Stimulated activated CD4-positive, alpha-beta T cell treated with anti-CD3 and anti-CD28 coated beads, Interleukin-2, amount 100 ng/mL, for 24 hours (primary cell): ENCODE data around the gene CEACAM16.
"Not testable (repeated sequence)": the region's sequence is repeated elsewhere in the genome, so short reads cannot be mapped to it uniquely, and the experiment has no call there.

ENCODE experiments used
- DNase-seq, 2 donors: peaks; one replicate each; pipeline ENCODE4 v3.0.0-alpha.2; 2020

Gene CEACAM16, protein sequence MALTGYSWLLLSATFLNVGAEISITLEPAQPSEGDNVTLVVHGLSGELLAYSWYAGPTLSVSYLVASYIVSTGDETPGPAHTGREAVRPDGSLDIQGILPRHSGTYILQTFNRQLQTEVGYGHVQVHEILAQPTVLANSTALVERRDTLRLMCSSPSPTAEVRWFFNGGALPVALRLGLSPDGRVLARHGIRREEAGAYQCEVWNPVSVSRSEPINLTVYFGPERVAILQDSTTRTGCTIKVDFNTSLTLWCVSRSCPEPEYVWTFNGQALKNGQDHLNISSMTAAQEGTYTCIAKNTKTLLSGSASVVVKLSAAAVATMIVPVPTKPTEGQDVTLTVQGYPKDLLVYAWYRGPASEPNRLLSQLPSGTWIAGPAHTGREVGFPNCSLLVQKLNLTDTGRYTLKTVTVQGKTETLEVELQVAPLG

DNA sequence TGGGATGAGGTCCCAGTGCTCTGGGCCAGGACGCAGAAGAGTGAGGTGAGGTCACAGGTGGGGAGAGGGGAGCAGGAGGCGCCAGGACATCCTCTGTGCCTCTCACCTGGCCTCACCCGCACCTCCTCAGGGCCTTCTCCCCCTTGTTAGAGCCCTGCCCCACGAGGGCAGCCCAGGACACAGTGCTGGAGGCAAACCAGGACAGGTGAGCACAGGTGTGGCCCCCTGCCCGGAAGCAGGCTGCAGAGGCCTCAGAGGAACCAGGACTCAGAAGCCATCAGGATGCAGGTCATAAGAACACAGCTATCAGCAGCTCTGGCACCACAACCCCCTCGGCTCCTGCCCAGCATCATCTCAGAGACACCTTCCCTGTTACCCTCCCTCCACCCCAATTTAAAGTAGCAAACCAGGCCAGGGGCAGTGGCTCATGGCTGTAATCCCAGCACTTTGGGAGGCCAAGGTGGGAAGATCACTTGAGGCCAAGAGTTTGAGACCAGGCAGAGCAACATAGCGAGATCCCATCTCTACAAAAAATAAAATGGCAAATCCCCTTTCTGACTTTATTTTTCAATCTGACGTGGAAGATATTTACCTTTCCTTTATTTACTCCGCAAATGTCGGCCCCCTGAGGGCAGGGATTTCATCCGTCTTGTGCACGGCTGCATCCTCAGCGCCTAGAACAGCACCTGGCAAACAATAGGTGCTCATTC, at the start of gene CEACAM16:
TSS of gene CEACAM16 (plus strand) at position 660 of the 710 bp plus-strand sequence. CDS start 2,306 bp downstream, outside the sequence.
- no peak for DNase-seq

DNA sequence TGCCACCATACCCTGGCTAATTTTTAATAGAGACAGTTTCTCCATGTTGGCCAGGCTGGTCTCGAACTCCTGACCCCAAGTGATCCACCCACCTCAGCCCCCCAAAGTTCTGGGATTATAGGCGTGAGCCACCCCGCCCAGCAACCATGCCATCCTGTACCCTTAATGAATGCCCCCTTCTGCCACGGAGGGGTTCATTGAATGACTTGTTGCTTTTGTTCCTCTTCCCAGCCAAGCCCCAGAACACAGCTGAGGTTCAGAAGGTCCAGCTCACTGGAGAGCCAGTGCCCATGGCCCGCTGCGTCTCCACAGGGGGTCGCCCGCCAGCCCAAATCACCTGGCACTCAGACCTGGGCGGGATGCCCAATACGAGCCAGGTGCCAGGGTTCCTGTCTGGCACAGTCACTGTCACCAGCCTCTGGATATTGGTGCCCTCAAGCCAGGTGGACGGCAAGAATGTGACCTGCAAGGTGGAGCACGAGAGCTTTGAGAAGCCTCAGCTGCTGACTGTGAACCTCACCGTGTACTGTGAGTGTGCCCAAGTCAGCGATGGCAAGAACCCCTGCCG, 49.3 kb upstream of the CEACAM16 start:
- DNase-seq, result no peak

DNA sequence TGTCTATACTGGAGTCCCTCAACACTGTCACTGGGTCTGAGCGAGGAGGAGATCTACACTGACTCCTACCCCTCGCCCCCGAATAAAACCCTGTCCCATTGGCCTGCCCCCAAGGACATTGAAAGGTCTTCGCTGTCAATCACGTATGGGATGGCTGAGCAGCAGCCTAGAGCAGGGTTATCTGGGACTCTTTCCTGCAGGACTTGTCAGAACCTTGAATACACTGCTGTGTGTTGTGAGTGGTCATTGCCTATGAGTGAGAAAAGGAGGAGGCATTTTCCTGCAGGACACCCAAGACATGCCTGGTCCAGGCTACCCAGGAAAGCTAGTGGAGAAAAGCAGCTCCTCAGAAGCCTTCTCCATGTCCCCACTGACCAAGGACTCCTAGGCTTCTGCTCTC, 45.6 kb upstream of the CEACAM16 start:
- no peak for DNase-seq

DNA sequence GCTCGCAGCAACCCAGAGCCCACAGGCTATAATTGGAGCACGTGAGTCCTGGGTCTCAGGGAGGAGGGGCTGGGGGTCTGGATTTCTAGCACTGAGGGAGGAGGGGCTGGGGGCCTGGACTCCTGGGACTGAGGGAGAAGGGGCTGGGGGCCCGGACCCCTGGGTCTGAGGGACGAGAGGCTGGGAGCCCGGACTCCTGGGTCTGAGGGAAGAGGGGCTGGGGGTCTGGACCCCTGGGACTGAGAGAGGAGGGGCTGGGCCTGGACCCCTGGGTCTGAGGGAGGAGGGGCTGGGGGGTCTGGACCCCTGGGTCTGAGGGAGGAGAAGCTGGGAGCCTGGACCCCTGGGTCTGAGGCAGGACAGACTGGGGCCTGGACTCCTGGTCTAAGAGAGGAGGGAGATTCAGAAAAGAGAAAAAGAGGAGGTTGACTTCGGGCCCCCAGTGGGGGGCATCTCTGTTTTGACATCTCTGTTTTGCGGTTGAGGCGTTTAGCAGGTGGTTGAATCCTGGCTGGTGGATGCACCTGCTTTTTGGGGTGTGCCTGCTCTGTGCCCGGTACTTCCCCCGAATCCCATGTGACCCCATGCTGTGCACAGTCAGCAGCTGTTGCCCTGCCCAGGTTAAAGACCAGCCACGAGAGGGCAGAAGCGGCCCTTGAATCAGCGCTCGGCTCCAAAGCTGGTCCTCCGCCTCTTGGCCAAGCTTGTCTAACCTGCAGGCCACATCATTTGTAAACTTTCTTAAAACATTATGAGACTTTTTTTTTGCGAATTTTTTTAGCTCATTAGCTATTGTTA, 44.8 kb upstream of the CEACAM16 start:
- DNase-seq, result peak; percentile 70 to 77

DNA sequence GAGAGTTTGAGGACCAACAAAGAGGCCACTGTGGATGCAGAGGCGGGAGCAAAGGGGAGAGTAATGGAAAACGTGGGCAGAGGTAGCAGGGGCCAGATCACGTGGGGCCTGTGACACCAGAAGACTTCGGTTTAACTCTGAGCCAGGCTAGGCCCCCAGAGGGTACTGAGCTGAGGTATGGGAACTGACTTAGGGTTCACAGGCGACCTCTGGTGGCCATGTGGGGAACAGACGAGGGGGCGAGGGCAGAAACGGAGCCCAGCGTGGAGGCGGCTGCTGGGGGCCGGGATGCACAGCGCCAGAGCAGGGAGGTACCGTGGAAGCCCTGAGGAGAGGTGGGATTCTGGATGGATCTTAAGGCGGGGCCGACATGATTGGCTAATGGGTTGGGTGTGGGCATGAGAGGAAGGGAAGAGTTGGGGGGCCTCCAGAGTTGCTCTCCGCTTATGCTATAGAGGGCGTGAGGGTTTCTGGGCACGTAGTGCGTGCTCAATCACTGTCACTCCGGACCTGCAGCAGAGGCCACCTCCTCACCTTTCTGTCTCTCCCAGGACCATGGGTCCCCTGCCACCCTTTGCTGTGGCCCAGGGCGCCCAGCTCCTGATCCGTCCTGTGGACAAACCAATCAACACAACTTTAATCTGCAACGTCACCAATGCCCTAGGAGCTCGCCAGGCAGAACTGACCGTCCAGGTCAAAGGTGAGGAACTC, 41.6 kb upstream of the CEACAM16 start:
- peak; percentile 78 to 82 for DNase-seq

DNA sequence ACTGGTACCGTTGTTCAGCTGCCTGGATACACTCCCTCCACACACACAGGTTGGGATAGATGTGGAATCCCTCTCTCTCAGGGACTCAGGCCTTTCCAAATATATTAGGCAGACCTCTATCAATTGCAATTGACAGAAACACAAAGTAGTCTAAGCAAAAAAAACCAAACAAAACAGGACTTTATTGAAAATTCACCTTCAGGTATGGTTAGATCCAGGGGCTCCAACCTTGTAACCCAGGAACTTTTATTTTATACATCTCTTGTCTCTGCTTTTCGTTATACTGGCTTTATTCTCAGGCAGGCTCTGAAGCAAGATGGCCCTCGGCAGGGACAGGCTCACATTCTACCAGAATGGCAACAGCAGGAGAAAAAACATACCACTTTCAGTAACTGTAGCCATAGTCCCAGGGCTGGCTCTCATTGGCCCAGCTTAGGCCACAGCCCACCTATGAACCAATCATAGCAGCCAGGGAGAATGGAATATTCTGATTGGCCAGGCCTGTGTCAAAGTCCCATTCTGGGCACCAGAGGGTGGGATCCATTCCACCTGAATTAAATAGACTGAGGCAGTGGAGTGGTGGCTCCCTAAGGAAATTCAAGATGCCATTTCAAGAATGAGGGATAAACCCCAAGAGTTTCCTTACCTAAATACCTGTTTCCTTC, 40.8 kb upstream of the CEACAM16 start:
- no peak for DNase-seq

DNA sequence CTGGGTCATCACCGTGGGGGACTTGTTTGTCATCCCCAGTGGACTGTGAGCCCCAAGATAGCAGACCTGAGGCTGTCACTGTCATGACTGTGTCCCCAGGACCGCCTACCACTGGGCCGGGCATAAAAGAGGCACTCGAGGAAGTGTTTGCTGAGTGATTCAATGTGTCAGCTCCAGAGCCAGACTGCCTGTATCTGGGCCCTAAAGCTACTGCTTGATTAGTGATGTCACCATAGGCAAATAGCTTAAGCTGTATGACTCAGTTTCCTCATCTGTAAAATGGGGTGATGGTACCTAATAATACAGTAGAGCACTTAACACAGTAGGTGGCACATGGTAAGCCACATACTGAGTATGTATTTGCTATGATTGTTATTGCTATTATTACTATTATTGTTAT, 38.9 kb upstream of the CEACAM16 start:
- DNase-seq, result no peak

DNA sequence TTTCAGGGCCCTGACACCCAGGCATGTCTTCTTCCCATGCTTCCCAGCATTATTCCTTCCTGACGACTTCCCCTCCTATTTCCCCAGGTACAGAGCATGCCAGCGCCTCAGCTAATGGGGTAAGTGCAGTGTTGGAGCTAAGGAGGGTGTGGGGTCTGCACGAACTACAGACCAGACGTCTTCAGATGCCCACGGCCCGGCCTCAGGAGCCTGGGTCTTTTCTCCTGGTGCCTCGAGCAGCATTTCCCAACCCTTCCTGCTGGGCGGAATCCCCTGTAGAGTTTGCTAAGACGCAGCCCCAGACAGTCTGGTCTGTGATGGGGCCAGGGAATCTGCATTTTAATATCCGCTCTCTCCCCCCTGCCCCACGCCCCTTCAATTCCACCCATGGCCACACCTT, 37.7 kb upstream of the CEACAM16 start:
- no peak for DNase-seq

DNA sequence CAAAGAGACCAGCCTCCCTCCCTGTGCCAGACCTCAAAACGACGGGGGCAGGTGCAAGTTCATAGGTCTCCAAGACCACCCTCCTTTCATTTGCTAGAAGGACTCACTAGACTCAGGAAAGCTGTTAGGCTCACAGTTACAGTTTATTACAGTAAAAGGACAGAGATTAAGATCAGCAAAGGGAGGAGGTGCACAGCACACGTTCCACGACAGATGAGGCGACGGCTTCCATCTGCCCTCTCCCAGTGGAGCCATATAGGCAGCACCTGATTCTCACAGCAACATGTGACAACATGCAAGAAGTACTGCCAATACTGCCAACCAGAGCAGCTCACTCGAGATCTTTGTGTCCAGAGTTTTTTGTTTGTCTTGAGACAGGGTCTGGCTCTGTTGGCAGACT, 37.0 kb upstream of the CEACAM16 start:
- no peak for DNase-seq

DNA sequence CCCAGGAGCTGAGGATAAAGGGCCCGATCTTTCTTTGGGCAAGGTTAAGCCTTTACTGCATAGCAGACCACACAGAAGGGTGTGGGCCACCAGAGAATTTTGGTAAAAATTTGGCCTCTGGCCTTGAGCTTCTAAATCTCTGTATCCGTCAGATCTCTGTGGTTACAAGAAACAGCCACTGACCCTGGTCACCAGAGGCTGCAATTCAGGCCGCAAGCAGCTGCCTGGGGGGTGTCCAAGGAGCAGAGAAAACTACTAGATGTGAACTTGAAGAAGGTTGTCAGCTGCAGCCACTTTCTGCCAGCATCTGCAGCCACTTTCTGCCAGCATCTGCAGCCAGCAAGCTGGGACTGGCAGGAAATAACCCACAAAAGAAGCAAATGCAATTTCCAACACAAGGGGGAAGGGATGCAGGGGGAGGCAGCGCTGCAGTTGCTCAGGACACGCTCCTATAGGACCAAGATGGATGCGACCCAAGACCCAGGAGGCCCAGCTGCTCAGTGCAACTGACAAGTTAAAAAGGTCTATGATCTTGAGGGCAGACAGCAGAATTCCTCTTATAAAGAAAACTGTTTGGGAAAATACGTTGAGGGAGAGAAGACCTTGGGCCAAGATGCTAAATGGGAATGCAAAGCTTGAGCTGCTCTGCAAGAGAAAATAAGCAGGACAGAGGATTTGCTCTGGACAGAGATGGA, 36.1 kb upstream of the CEACAM16 start:
- DNase-seq, result no peak

DNA sequence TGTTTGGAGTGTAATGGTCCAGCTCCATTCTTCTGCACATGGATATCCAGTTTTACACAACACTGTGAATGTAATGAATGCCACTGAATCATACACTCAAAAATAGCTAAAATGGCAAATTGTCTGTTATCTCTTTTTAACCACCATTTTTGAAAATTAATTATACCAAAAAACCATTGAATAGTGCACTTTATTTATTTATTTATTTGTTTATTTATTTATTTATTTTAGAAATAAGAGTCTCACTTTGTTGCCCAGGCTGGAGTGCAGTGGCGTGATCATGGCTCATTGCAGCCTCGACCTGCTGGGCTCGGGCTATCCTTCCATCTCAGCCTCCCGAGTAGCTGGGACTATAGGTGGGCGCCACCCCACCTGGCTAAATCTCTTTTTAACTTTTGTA, 35.0 kb upstream of the CEACAM16 start:
- no peak for DNase-seq

DNA sequence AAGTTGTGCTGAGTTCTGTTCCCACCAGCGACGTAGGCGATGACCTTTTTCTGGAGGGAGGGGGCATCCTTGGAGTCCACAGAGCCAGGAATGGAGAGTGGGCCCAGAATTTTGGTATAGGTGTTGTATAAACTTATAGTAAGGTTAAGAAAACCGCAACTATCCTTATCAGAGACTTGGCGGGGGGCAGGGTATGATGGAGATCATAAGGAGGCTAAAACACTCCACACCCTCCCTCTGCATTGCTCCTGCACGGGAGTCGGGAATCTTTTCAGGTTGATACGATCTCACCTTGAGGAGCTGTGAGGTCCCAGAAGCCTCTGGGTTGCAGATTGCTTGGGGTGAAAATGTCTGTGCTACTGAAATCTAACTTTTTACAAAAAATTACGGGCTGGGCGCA, 34.0 kb upstream of the CEACAM16 start:
- DNase-seq, result no peak

DNA sequence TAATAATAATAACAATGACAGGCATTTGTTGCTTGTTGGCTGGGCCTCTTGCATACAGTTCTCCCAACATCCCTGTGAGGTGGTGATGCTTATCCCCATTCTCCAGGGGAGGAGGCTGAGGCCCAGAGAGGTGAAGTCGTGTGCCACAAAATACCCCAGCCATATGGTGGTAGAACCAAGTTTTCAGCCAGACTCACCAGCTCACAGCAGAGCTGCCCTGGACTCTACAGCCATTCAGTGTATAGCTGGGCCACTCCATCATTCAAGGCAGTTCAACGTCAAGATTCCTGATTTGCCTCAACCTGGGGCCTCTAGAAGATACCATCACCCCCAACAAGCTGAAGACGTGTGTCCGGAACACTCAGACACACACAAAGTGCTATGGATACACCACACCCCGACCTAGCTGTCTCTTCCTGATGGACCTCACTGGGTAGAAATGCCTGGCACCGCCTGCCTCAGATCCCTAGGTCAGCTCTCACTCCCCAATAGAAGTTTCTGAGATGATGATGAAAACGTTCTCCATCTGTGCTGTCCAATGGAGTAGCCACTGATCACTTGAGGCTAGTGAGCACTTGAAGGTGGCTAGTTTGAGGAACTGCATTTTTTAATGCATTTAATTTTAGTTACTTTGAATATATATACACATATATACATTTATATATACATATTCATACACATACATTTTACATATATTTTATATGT, 31.9 kb upstream of the CEACAM16 start:
- no peak for DNase-seq

DNA sequence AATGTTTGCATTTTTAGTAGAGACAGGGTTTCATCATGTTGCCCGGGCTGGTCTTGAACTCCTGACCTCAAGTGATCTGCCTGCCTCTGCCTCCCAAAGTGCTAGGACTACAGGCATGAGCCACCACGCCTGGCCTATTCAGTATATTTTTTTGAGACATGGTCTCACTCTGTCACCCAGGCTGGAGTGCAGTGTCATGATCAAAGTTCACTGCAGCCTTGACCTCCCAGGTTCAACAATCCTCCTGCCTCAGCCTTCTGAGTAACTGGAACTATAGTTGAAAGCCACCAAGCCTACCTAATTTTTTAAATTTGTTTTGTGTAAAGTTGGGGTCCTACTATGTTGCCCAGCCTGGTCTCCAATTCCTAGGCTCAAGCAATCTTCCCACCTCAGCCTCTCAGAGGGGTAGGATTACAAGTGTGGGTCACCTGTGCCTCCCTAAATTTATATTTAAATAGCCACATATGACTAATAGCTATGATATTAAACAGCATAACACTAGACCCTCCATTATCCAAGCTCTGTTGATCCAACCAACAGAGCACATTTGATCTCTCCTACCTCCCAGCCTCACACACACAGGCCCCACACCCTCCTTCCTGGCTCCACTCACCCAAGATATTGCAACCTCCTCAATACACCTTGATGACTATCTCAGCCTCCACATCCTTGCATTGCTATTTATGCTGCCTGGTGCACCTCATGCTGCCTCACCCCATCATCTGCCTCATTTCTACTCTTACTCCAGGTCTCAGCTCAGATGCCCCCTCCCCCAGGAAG, 29.8 kb upstream of the CEACAM16 start:
- DNase-seq, result no peak

DNA sequence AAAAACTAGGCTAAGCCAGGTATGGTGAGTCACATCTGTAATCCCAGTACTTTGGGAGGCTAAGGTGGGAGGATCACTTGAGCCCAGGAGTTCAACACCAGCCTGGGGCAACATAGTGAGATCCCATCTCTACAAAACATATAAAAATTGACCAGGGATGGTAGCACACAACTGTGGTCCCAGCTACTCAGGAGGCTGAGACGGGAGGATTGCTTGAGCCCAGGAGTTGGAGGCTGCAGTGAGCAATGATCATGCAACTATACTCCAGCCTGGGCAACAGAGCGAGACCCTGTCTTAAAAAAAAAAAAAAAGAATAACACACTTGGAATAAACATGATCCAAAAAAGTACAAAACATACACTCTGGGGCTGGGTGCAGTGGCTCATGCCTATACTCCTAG, 28.9 kb upstream of the CEACAM16 start:
- DNase-seq, result not testable (repeated sequence)

DNA sequence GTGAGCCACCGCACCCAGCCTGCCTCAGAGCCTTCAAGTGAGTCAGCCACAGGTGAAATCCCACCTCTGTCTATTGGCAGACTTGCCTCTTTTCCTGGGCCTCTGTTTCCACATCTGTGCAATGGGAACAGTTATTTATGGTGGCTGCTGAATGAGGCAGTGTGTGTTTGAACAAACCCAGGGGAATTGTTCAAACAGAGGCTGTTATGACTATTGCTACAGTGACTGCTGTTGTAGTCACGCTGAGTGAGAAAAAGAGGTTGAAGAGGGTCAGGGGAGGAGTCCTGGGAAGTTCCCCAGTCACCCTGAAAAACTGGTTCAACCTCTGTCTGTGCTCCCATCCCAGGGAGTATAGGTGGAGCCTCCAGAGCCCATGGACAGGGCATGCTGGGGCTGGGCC, 27.6 kb upstream of the CEACAM16 start, which contains the start of gene CEACAM19:
TSS of gene CEACAM19 (plus strand) at position 83 of the 400 bp plus-strand sequence. CDS start 450 bp downstream, outside the sequence.
- no peak for DNase-seq

DNA sequence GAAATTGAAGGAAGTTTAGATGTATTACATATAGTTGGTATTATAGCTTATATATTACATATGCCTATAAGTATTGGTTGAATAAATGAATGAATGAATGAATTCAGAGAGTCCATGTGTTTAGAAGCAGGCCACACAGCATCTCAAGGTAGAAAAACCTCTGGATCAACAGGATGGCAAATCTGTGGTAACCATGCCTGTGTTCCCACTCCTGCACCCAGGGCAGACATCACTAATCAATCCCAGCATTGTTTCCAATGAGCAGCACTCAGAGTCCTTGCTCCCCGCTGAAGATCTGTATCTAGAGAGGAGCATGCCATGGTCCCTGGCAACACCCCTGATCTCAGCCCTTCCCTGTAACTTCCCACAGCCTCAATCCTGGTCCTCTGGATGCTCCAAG, 26.7 kb upstream of the CEACAM16 start:
- DNase-seq, result no peak

DNA sequence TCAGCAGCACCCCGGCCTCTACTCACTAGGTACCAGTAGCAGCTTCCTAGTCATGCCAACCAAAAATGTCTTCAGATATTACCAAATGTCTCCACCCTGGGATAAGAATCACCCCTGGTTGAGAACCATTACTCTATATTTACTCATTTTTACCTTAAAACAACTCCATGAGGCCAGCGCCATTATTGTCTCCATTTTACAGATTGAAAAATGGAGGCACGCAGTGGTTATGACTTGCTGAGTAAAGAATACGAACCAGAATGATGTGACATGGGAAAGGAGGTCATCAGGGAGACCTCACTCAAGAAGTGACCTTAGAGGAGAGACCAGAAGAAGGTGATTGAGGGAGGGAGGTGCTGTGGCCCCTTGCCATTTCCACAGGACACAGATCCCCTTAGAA, 25.4 kb upstream of the CEACAM16 start:
- no peak for DNase-seq

DNA sequence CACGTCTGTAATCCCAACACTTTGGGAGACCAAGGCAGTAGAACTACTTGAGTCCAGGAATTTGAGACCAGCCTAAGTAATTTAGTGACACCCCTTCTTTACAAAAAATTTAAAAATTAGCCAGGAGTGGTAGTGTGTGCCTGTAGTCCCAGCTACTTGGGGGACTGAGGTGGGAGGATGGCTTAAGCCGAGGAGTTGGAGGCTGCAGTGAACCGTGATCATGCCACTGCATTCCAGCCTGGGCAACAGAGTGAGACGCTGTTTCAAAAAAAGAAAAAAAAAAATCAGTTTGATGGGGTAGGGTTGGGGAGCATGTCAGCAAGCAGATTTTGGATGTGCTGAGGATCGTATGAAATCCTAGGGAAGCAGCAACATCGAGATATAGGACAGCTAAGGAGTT, 23.4 kb upstream of the CEACAM16 start:
- no peak for DNase-seq
